ENCODE results near the gene PPFIA4. TPM values are rescaled to one million over a fixed set of nuclear protein-coding genes. Genes with fewer than 3 reads are reported as not detected.
A peak's percentile ranks its signal among the peaks of the same experiment; 100 is the strongest.

PPFIA4 gene
- polyA plus RNA-seq, 4 donors: 0.27 to 1.2 (median 0.54) TPM; not detected in 1

DNA sequence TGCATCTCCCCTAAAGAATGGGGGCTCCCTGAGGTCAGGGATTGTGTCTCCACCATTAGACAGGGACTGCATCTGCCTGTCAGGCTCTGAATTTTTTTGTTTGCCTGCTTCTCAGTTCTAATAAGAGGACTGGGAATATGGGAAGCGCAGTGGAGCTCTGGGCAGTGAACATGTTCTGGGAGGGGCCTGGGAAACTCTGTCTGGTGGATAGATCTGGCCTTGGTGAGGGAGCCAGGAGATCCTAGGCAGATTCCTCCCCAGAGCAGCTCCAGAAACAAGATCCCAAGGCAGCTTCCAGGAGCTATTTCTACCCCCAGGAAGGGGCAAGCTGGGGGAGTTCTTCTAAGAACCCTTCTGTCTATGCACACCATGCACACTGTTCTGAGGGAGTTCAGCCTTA is 72.2 kb downstream of the PPFIA4 start:
- H3K9me3 ChIP-seq (ENCODE audit: control insufficient read depth in 2 of 2, insufficient read depth in 1 of 2, low read depth in 1 of 2, low read length in 1 of 2): peaks cover 0 to 4% of the 10 kb centered on the region in 2 donors
- no peaks in the 10 kb centered on the region for H3K36me3 ChIP-seq (ENCODE audit: control insufficient read depth in 3 of 3, insufficient read depth in 2 of 3, low read depth in 1 of 3, low read length in 3 of 3)

DNA sequence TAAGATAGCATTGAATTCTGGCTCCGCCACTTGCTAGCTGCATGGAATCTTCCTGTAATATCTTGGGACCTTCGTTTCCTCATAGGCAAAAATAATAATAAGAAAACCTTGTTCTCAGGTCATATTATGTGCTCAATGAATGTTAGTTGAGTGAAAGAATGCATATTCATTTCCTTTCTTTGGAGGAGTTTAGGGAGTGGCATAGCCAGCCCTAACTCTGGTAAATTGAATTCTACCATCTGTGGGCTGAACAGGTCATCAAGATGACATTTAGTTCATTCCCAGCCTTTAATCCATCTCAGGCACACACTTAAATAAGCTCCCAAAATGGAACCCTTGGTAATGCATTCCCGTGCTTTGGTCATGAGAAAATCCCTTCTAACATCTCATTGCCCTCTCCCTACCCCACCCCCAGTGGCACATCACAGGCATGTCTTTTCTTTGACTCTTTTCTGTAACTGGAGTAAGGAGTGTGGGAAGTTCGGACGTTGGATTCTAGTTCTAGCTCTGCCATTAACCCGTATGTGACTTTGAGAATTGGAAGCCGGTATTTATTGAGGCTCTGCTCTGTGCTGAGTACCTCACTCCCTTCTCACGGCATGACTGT is 72.7 kb downstream of the PPFIA4 start:
- H3K9me3 ChIP-seq (ENCODE audit: control insufficient read depth in 2 of 2, insufficient read depth in 1 of 2, low read depth in 1 of 2, low read length in 1 of 2): peaks cover 0 to 4% of the 10 kb centered on the region in 2 donors
- H3K27me3 ChIP-seq (ENCODE audit: control insufficient read depth in 3 of 3, insufficient read depth in 3 of 3, low read length in 3 of 3): no peaks in the 10 kb centered on the region
- no peak overlapping the region for H3K4me3 ChIP-seq (ENCODE audit: low read depth in 1 of 3, low read length in 3 of 3)
- no peak for DNase-seq
- no peak overlapping the region for H3K27ac ChIP-seq (ENCODE audit: low read depth in 1 of 3, low read length in 2 of 3)
- FAIRE-seq: no peak
- 78 to 84% (median 83%) methylated on average over 8 of the region's 8 CpGs for WGBS, 3 donors
- no peaks in the 10 kb centered on the region for H3K36me3 ChIP-seq (ENCODE audit: control insufficient read depth in 3 of 3, insufficient read depth in 2 of 3, low read depth in 1 of 3, low read length in 3 of 3)
- H3K4me1 ChIP-seq (ENCODE audit: control insufficient read depth in 3 of 3, insufficient read depth in 2 of 3, low read depth in 1 of 3, low read length in 2 of 3): no peaks in the 10 kb centered on the region

More for the DNA sequence above, 72.2 kb downstream of the PPFIA4 start:
- Histone ChIP-seq H3K27me3 (ENCODE audit: control insufficient read depth in 3 of 3, insufficient read depth in 3 of 3, low read length in 3 of 3) (no peaks in the 10 kb centered on the region), H3K27ac (ENCODE audit: low read depth in 1 of 3, low read length in 2 of 3) (no peak overlapping the region), H3K4me3 (ENCODE audit: low read depth in 1 of 3, low read length in 3 of 3) (no peak overlapping the region), H3K4me1 (ENCODE audit: control insufficient read depth in 3 of 3, insufficient read depth in 2 of 3, low read depth in 1 of 3, low read length in 2 of 3) (no peaks in the 10 kb centered on the region)
- no peak for DNase-seq
- WGBS, 3 donors: 90 to 95% (median 93%) methylated on average over 1 of the region's 1 CpG
- no peak for FAIRE-seq

DNA sequence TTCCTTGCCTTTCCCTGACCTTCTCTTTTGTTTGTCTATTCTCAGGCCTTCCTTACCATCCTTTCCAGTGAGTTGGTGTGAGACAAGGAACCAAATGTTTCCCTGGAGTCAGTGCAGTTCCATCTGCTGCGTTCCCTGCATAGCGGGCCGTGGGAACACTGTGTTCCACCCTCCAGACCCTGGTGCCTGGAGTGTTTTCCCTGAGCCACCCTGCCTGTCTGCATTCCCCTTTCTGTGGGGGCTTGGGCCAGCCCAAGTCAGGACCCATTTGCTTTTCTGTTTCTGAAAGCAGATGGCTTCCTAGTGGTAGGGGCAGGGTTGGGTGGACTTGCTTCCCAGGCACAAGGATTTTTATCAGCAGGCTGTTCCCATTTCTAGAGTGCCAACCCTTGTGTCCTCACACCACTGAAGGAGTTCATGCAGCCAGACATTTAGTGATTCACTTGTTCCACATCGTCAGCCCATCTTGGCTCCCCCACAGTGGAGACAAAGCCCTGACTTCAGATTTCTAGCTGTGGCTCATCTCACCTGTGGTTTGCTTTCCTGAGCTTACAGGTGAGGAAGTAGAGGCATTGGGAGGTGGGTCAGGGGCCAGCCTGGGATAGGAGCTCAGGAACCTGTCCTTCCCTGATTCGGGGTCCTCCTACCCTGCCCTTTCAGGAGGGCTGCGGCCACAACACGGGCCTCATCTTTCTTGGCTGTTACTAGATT is 73.7 kb downstream of the PPFIA4 start:
- 75 to 87% (median 86%) methylated on average over 7 of the region's 7 CpGs for WGBS, 3 donors
- H3K36me3 ChIP-seq (ENCODE audit: control insufficient read depth in 3 of 3, insufficient read depth in 2 of 3, low read depth in 1 of 3, low read length in 3 of 3): no peaks in the 10 kb centered on the region
- FAIRE-seq: no peak

DNA sequence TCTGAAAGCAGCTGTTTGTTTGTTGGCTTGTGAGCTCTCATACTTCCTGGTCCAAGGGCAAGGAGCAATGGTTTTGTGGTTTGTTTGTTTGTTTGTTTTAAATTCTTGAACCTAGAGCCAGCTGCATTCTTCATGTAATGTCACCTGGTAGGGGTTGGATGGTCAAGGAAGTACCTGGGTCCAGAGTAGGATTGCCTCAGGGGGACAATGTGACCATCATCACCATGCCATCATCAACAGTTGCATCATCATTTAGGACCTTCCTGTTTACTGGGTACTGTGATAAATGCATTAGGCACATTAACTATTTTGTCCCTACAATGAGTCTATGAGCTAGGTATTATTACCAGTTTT is 74.2 kb downstream of the PPFIA4 start:
- FAIRE-seq (no peak), DNase-seq (no peak)
- Histone ChIP-seq H3K27ac (ENCODE audit: low read depth in 1 of 3, low read length in 2 of 3) (no peak overlapping the region), H3K36me3 (ENCODE audit: control insufficient read depth in 3 of 3, insufficient read depth in 2 of 3, low read depth in 1 of 3, low read length in 3 of 3) (no peaks in the 10 kb centered on the region), H3K4me1 (ENCODE audit: control insufficient read depth in 3 of 3, insufficient read depth in 2 of 3, low read depth in 1 of 3, low read length in 2 of 3) (no peaks in the 10 kb centered on the region), H3K4me3 (ENCODE audit: low read depth in 1 of 3, low read length in 3 of 3) (no peak overlapping the region), H3K27me3 (ENCODE audit: control insufficient read depth in 3 of 3, insufficient read depth in 3 of 3, low read length in 3 of 3) (no peaks in the 10 kb centered on the region), H3K9me3 (ENCODE audit: control insufficient read depth in 2 of 2, insufficient read depth in 1 of 2, low read depth in 1 of 2, low read length in 1 of 2) (no peaks in the 10 kb centered on the region)

More for the DNA sequence above, 73.7 kb downstream of the PPFIA4 start:
- H3K4me3 ChIP-seq (ENCODE audit: low read depth in 1 of 3, low read length in 3 of 3): no peak overlapping the region
- DNase-seq: no peak
- no peaks in the 10 kb centered on the region for H3K27me3 ChIP-seq (ENCODE audit: control insufficient read depth in 3 of 3, insufficient read depth in 3 of 3, low read length in 3 of 3)
- no peaks in the 10 kb centered on the region for H3K4me1 ChIP-seq (ENCODE audit: control insufficient read depth in 3 of 3, insufficient read depth in 2 of 3, low read depth in 1 of 3, low read length in 2 of 3)
- H3K9me3 ChIP-seq (ENCODE audit: control insufficient read depth in 2 of 2, insufficient read depth in 1 of 2, low read depth in 1 of 2, low read length in 1 of 2): no peaks in the 10 kb centered on the region
- no peak overlapping the region for H3K27ac ChIP-seq (ENCODE audit: low read depth in 1 of 3, low read length in 2 of 3)

GRCh38 chr1:203101813-203102634 is 75.7 kb downstream of the PPFIA4 start:
- DNase-seq: peak in 1 of 2 donors; percentile 24
- Histone ChIP-seq H3K27me3 (ENCODE audit: control insufficient read depth in 3 of 3, insufficient read depth in 3 of 3, low read length in 3 of 3) (no peaks in the 10 kb centered on the region), H3K4me3 (ENCODE audit: low read depth in 1 of 3, low read length in 3 of 3) (no peak overlapping the region), H3K36me3 (ENCODE audit: control insufficient read depth in 3 of 3, insufficient read depth in 2 of 3, low read depth in 1 of 3, low read length in 3 of 3) (no peaks in the 10 kb centered on the region), H3K27ac (ENCODE audit: low read depth in 1 of 3, low read length in 2 of 3) (no peak overlapping the region), H3K9me3 (ENCODE audit: control insufficient read depth in 2 of 2, insufficient read depth in 1 of 2, low read depth in 1 of 2, low read length in 1 of 2) (no peaks in the 10 kb centered on the region), H3K4me1 (ENCODE audit: control insufficient read depth in 3 of 3, insufficient read depth in 2 of 3, low read depth in 1 of 3, low read length in 2 of 3) (no peaks in the 10 kb centered on the region)
- FAIRE-seq: no peak
- 29 to 67% (median 43%) methylated on average over 6 of the region's 6 CpGs for WGBS, 3 donors

GRCh38 chr1:203103216-203103615 is 76.9 kb downstream of the PPFIA4 start:
- H3K4me3 ChIP-seq (ENCODE audit: low read depth in 1 of 3, low read length in 3 of 3): no peak overlapping the region
- FAIRE-seq (no peak), DNase-seq (no peak)
- WGBS, 3 donors: 59 to 88% (median 87%) methylated on average over 4 of the region's 4 CpGs
- peaks cover 0 to 2% (median 0%) of the 10 kb centered on the region in 3 donors for H3K27me3 ChIP-seq (ENCODE audit: control insufficient read depth in 3 of 3, insufficient read depth in 3 of 3, low read length in 3 of 3)
- H3K4me1 ChIP-seq (ENCODE audit: control insufficient read depth in 3 of 3, insufficient read depth in 2 of 3, low read depth in 1 of 3, low read length in 2 of 3): no peaks in the 10 kb centered on the region
- no peaks in the 10 kb centered on the region for H3K36me3 ChIP-seq (ENCODE audit: control insufficient read depth in 3 of 3, insufficient read depth in 2 of 3, low read depth in 1 of 3, low read length in 3 of 3)
- no peaks in the 10 kb centered on the region for H3K9me3 ChIP-seq (ENCODE audit: control insufficient read depth in 2 of 2, insufficient read depth in 1 of 2, low read depth in 1 of 2, low read length in 1 of 2)
- H3K27ac ChIP-seq (ENCODE audit: low read depth in 1 of 3, low read length in 2 of 3): no peak overlapping the region

- Histone ChIP-seq H3K36me3 (ENCODE audit: control insufficient read depth in 3 of 3, insufficient read depth in 2 of 3, low read depth in 1 of 3, low read length in 3 of 3) (no peaks in the 10 kb centered on the region), H3K4me3 (ENCODE audit: low read depth in 1 of 3, low read length in 3 of 3) (no peak overlapping the region), H3K9me3 (ENCODE audit: control insufficient read depth in 2 of 2, insufficient read depth in 1 of 2, low read depth in 1 of 2, low read length in 1 of 2) (no peaks in the 10 kb centered on the region), H3K4me1 (ENCODE audit: control insufficient read depth in 3 of 3, insufficient read depth in 2 of 3, low read depth in 1 of 3, low read length in 2 of 3) (no peaks in the 10 kb centered on the region), H3K27ac (ENCODE audit: low read depth in 1 of 3, low read length in 2 of 3) (no peak overlapping the region), H3K27me3 (ENCODE audit: control insufficient read depth in 3 of 3, insufficient read depth in 3 of 3, low read length in 3 of 3) (peaks cover 0 to 2% (median 0%) of the 10 kb centered on the region in 3 donors)
- 77 to 83% (median 83%) methylated on average over 6 of the region's 6 CpGs for WGBS, 3 donors
- DNase-seq (no peak), FAIRE-seq (no peak)
Measured at GRCh38 chr1:203103829-203104495, 77.7 kb downstream of the PPFIA4 start.

- H3K9me3 ChIP-seq (ENCODE audit: control insufficient read depth in 2 of 2, insufficient read depth in 1 of 2, low read depth in 1 of 2, low read length in 1 of 2): no peaks in the 10 kb centered on the region
- no peak for FAIRE-seq
- no peak for DNase-seq
Measured at GRCh38 chr1:203104789-203105390, 78.6 kb downstream of the PPFIA4 start.

More at GRCh38 chr1:203104789-203105390, 78.6 kb downstream of the PPFIA4 start:
- no peak overlapping the region for H3K4me3 ChIP-seq (ENCODE audit: low read depth in 1 of 3, low read length in 3 of 3)
- H3K27ac ChIP-seq (ENCODE audit: low read depth in 1 of 3, low read length in 2 of 3): no peak overlapping the region
- no peaks in the 10 kb centered on the region for H3K36me3 ChIP-seq (ENCODE audit: control insufficient read depth in 3 of 3, insufficient read depth in 2 of 3, low read depth in 1 of 3, low read length in 3 of 3)
- no peaks in the 10 kb centered on the region for H3K4me1 ChIP-seq (ENCODE audit: control insufficient read depth in 3 of 3, insufficient read depth in 2 of 3, low read depth in 1 of 3, low read length in 2 of 3)
- peaks cover 0 to 2% (median 0%) of the 10 kb centered on the region in 3 donors for H3K27me3 ChIP-seq (ENCODE audit: control insufficient read depth in 3 of 3, insufficient read depth in 3 of 3, low read length in 3 of 3)
